ENCODE data around the gene GPHN. TPM values are rescaled to one million over a fixed set of nuclear protein-coding genes. Genes with fewer than 3 reads are reported as not detected.

GPHN gene
- total RNA-seq, 1 donor from 2014 or later, result 33.4 TPM

DNA sequence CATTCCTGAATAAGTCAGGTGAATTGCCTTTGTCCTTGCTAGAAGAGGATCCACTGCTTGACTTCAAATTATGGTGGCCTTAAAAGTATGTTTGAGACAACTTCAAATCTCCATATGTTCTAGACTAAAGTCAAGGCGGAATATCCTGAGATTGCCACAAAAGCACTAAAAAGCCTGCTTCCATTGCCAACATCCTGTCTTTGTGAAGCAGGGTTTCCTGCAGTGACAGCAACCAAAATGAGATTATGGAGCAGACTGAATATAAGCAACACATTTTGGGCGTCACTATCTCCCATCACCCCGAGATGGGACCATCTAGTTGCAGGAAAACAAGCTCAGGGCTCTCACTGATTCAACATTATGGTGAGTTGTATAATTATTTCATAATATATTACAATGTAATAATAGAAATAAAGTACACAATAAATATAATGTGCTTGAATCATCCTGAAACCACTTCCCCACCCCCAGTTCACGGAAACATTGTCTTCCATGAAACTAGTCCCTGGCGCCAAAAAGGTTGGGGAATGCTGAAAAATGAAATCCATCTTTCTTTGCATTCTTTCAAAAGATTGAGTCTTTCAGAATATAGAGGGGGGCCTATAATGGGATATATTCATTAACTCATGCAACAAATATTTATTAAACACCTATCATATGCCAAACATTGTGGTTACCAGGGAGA, 143.7 kb downstream of the GPHN start:
- Histone ChIP-seq H3K4me3 (no peak overlapping the region), H3K27me3 (ENCODE audit: low read depth) (no peaks in the 10 kb centered on the region), H3K27ac (replicated peaks) (peak overlapping the region; percentile 67), H3K9me3 (replicated peaks) (peaks cover 12% of the 10 kb centered on the region), H3K36me3 (no peaks in the 10 kb centered on the region), H3K4me1 (peaks cover 35% of the 10 kb centered on the region)
- TF ChIP-seq CTCF (IDR thresholded peaks at IDR 0.05; ENCODE audit: borderline replicate concordance), result no peak
- intact Hi-C loops (cut with micrococcal nuclease), result no loop called here
- no peak for DNase-seq

- intact Hi-C loops (cut with micrococcal nuclease), result no loop called here
- TF ChIP-seq CTCF (IDR thresholded peaks at IDR 0.05; ENCODE audit: borderline replicate concordance), result no peak
- Histone ChIP-seq H3K27ac (replicated peaks) (no peak overlapping the region), H3K27me3 (ENCODE audit: low read depth) (no peaks in the 10 kb centered on the region), H3K36me3 (no peaks in the 10 kb centered on the region), H3K4me1 (peaks cover 35% of the 10 kb centered on the region), H3K4me3 (no peak overlapping the region), H3K9me3 (replicated peaks) (peaks cover 22% of the 10 kb centered on the region)
- DNase-seq, result no peak
Observed at GRCh38 chr14:66652525-66653106, 144.7 kb downstream of the GPHN start.

DNA sequence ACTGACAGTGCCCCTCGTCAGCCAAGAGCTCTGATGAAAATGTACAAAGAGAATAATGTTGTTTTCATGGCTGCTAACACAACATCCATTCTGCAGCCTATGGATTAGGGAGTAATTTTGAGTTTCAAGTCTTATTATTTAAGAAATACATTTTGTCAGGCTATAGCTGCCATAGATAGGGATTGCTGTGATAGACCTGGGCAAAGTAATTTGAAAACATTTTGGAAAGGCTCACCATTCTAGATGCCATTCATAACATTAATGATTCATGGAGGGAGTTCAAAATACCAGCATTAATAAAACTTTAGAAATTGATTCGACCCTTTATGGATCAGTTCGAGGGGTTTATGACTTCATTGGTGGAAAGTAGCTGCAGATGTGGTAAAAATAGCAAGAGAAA, 149.8 kb downstream of the GPHN start:
- TF ChIP-seq CTCF (IDR thresholded peaks at IDR 0.05; ENCODE audit: borderline replicate concordance), result no peak
- intact Hi-C loops (cut with micrococcal nuclease), result no loop called here
- Histone ChIP-seq H3K9me3 (replicated peaks) (peaks cover 32% of the 10 kb centered on the region), H3K27ac (replicated peaks) (no peak overlapping the region), H3K4me1 (peaks cover 4% of the 10 kb centered on the region), H3K4me3 (no peak overlapping the region), H3K27me3 (ENCODE audit: low read depth) (no peaks in the 10 kb centered on the region), H3K36me3 (no peaks in the 10 kb centered on the region)
- DNase-seq, result no peak

GRCh38 chr14:66662374-66662773, 154.4 kb downstream of the GPHN start:
- H3K27me3 ChIP-seq (ENCODE audit: low read depth), result no peaks in the 10 kb centered on the region
- TF ChIP-seq CTCF (IDR thresholded peaks at IDR 0.05; ENCODE audit: borderline replicate concordance), result peak; percentile 58
- no peak overlapping the region for H3K27ac ChIP-seq (replicated peaks)
- intact Hi-C loops (cut with micrococcal nuclease), result no loop called here
- no peak for DNase-seq
- no peaks in the 10 kb centered on the region for H3K4me1 ChIP-seq
- no peak overlapping the region for H3K4me3 ChIP-seq
- peaks cover 20% of the 10 kb centered on the region for H3K9me3 ChIP-seq (replicated peaks)
- no peaks in the 10 kb centered on the region for H3K36me3 ChIP-seq

GRCh38 chr14:66677780-66678179, 169.8 kb downstream of the GPHN start:
- intact Hi-C loops (cut with micrococcal nuclease), result no loop called here
- Histone ChIP-seq H3K9me3 (replicated peaks) (peaks cover 57% of the 10 kb centered on the region), H3K4me1 (no peaks in the 10 kb centered on the region)

More at GRCh38 chr14:66677780-66678179, 169.8 kb downstream of the GPHN start:
- DNase-seq, result no peak
- H3K4me3 ChIP-seq, result no peak overlapping the region
- H3K27ac ChIP-seq (replicated peaks), result no peak overlapping the region
- peaks cover 5% of the 10 kb centered on the region for H3K36me3 ChIP-seq
- no peaks in the 10 kb centered on the region for H3K27me3 ChIP-seq (ENCODE audit: low read depth)
- TF ChIP-seq CTCF (IDR thresholded peaks at IDR 0.05; ENCODE audit: borderline replicate concordance), result no peak

Measured in left ventricle myocardium inferior (tissue), 1 donor.